ENCODE data around the gene TSR3.

The TSR3 gene

DNA sequence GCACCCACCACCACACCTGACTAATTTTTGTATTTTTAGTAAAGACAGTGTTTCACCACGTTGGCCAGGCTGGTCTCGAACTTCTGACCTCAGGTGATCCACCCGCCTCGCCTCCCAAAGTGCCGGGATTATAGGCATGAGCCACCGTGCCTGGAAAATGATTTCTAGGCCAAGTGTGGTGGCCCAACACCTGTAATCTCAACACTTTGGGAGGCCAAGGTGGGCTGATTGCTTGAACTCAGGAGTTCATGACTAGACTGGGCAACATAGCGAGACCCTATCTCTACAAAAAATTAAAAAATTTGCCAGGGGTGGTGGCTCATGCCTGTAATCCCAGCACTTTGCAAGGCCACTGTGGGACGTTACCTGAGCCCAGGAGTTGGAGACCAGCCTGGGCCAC lies 29.3 kb downstream of the TSR3 start:
- DNase-seq = no peak

DNA sequence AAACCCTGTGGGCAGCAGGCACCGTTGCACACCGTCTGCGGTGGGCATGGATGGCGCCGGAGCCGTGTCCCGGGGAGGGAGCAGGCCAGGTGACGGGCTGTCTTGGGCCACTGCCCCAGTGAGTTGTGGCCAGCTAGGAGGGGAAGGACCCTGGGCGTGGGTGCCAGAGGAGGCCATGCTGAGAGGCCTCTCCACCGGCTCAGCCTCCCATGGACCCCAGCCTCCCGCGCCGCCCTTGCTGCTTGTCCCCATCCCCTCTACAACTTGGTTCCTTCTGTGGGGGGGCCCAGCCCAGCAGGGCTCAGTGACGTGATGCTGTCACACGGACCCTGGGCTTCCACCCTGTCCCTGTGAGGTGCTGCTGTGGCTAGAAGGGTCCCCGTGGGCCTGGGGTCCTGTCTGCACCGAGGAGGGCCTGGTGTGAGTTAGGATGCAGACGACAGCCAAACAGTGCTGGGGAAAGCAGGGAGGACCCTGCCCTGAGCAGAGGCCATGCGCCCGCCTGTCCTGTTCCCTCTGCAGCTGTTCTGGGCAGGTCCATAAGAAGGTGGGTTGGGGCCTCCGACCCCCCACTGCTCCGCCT lies 30.9 kb downstream of the TSR3 start:
- DNase-seq = no peak

DNA sequence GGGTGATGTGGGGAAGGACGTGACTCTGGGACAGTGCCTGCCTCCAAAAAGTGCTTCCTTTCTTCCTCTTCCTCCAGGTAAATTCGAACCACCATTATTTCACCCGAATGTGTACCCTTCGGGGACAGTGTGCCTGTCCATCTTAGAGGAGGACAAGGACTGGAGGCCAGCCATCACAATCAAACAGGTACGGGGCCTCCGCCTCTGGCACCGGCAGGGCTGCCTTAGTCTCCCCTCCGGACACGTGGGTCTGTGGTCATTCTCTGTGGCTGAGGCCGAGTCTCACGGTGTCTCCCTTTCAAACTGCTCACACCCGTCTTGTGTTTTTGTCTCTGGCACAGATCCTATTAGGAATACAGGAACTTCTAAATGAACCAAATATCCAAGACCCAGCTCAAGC lies 31.6 kb downstream of the TSR3 start:
- DNase-seq = no peak

DNA sequence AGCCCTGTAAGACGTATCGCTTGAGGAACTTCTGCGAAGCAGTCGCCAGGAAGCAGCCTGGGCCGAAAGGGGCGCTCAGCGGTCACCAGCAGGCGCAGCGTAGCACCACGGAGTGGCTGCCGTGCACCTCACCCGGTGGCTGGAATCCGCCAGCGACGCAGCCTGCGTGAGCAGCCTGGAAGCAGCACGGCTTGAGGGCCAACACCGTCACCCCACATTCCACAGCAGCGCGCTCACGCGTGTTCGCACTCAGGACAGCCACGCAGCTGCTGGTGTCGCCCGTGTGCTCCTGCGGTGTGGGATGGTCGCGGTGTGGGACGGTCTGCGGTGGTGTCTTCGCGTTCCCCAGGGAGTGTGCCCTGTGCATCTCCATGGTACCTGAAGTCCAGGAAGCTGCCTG lies 32.6 kb downstream of the TSR3 start:
- DNase-seq = no peak

DNA sequence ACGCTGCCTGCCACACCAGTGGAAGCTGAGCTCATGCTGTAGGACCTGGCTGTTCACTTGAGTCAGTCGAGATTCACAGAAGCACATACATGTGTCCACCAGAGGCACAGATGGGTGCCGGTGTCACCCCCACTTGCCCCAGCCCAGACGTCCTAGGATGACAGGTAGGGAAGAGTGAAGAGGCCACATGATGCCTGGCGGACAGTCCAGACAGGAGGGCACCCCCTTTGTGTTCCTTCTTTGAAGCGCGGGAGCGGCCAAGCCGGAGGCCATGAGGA lies 33.5 kb downstream of the TSR3 start:
- DNase-seq = no peak

DNA sequence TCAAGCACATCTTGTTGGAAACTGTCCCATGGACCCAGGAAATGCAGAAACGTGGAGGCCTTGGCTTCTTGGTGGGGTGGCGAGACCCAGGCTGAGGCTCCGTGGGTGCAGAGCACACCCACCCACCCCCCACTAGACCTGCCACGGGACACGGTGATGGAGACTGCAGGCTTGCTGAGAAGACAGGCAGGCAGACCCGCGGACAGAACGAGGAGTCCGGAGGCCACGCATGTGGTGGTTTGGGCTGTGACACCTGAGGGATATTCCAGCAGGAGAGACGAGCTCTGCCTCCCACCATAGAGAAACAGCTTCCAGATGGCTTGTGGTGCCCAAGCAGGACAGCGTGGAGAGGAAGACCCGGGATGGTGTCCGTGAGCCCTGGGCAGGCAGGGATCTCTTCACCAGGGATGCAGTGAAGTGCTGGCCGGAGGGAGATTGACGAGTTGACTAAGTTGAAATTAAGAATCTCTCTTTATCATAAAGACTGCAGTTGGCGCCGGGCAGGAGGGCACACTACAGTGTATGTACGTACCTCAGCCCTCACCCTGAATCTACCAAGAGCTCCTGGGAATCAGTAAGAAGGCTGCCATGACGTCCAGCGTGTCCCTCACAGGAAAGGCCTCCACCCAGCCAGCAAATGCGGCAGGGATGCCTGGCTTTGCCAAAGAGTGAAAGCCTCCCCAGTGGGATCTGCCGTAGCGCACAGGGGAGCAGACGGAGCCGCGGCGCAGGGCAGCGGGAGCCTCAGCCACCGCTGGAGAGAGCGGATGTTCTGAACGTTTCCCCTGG lies 34.0 kb downstream of the TSR3 start:
- DNase-seq = no peak

DNA sequence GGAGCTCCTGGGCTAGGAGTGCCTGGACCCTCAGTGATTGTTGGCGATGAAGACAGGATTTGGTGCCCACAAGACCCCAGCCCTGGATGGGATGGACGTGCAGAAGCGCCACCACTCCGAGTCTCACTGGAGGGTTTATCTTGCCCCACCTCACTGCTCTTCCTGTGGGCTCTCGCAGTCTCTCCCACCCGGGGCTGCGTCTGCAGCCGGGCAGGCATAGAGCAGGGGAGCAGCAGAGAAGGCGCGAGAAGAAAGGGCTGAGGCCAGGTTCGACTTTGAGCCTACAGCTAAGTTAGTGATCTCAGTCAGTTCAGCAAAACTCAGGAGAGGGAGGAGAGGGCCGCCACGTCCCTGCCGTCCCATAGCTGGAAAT lies 35.7 kb downstream of the TSR3 start:
- DNase-seq = no peak

DNA sequence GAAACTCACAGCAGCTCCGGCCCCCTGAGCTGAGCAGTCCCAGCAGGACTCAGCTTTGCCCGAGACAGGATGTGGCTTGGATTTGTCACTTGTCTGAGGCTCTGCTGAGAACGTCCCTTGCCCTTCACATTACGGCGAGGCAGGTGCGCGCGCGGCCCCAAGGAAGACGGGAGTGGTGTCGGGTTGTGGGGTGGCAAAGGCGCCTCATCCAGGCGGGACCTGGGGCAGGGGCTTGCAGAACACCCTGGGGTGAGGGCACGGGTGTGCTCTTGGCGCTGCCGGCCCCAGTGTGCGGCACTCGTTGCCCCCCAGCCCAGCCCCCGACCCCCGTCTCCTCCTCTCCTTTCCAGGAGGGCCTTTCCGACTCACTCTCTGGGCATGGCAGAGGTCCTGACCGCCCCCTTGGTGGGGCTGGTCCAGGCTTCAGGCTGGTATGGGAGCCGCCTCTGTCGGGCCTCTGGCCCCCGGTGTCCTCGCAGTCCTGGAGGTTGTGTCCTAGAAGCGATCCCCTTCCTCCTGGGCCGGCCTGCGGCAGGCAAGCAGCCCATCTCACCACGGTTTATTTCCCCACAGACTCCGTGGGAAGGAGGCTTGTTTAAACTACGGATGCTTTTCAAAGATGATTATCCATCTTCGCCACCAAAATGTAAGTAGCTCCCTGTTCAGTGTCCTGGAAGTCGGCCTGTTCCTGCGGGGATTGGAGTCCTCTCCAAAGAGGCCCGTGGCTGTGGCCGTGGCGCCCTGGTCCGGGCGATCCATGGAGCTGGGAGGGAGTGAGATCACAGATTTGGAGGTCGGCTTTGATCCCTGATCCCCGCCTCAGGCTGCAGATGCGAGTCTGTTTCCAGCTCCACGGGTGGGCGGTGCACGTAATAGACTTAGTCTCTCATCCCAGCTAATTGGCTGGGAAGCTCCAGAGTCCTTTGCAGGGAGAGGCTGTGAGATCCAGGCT lies 36.3 kb downstream of the TSR3 start:
- no peak for DNase-seq

DNA sequence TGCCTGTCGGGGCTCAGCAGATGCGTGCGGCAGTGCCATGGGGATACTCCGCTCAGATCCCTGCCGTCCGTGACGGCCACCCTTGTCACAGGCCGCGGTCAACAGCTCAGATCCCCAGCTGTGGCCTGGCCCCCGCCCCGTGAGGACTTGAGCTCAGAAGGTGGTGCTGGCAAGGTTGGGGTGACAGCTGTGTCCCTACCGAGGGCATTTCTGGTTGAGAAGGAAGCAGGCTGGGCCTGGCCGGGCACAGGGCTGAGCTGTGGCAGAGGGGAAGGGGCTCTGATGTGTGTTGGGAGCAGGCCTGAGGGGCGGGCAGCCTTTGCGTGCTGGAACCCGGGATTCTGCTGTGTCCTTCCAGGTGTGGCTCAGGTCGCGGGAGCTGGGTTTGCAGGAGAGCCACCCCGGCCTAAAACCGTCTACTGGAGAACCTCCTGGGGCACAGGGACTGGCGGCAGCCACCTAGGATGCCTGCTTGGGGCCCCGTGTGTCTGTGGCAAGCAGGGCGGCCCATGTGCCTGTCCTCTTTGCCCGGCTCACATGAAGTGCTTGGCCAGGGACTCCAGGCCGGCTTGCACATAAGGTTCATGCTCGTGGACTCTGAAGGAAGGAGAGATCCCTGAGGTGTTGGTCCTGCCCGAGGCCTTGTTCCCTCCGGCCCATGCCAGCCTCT lies 37.1 kb downstream of the TSR3 start:
- no peak for DNase-seq

DNA sequence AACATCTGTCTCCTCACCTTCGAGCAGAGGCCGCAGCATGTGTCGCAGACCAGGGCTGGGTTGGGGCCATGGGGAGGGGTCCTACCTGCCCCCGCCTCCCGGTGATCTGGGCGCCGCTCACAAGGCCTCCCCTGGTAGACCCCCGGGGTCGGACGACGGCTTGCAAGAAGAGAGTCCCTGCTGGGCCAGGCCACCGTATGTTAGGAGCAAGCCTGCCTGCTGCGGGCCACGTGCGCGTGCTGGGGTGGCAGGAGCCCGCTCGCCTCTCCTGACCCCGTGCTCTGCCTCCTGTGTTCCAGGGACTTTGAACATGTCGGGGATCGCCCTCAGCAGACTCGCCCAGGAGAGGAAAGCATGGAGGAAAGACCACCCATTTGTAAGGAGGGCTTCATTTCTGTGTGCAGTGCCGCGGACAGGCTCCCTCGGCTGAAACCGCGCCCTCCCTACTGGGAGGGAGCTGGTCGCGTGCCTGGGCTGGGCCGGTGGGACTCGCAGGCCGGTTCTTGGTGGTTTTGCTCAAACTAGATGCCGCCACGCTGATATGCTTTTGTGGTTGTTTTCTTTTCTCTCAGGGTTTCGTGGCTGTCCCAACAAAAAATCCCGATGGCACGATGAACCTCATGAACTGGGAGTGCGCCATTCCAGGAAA lies 37.8 kb downstream of the TSR3 start:
- DNase-seq = no peak

DNA sequence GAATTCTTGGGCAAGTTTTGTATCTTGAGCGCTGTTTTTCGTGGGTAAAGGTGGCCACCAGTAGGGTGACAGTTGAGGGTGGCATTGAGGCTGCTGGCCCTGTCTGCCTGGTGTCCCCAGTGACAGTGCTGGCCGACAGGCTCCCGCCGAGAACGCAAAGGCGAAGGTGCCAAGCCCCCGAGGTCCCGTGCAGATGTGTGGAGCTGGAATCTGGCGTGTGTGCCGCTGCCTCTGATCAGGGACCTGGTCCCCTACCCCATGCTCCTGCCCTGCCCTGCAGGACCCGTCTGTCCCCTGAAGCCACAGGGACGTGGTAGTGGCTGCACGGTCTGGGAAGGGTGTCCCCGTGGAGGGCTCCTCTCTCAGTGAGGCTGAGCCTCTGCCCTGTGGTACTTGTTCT lies 38.8 kb downstream of the TSR3 start:
- DNase-seq = no peak

DNA sequence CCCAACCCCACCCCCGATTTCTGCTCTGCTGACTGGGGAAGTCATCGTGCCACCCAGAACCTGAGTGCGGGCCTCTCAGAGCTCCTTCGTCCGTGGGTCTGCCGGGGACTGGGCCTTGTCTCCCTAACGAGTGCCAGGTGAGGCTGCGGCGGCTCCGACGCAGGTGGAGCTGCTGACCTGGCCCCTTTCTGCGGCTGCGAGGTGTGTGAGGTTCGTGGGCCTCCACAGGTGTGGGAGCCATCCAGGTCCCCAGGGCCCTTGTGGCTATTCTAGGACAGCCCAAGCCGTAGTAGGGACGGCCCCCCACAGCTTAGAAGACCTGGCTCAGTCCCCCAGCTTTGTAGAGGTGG lies 39.2 kb downstream of the TSR3 start:
- DNase-seq = no peak

DNA sequence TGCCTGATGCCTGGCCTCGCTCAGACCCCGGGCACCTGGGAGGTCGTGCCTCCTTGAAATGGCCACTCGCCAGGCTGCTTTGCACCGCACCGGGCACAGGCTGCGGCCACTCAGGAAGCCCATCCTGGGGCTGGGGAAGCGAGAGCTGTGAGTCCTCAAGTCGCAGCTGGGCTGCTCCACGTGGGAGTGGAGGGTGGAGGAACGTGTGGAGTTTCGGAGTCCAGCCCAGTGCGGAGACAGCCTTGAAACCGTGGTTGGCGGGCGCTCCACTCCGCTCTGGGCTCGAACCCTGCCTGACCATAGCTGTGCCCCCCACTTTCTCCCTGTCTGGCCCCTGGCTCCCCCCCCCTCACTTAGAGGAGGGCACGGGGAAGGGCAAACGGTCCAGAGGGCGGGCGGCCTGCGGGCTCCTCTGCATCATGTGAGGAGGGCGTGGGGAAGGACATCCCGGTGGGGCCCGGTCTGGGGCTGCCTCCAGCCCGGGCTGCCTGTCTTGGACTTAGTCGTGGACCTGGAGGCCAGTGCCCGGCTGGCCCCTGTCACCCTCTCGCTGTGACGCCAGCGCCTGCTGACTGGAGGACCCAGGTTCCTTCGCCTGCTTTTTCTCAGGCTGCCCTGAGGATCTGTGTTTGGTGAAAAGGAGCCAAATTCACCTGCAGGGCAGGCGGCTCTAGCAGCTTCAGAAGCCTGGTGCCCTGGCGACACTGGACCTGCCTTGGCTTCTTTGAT lies 39.8 kb downstream of the TSR3 start:
- DNase-seq = peak; percentile 36 to 70 (median 54)

DNA sequence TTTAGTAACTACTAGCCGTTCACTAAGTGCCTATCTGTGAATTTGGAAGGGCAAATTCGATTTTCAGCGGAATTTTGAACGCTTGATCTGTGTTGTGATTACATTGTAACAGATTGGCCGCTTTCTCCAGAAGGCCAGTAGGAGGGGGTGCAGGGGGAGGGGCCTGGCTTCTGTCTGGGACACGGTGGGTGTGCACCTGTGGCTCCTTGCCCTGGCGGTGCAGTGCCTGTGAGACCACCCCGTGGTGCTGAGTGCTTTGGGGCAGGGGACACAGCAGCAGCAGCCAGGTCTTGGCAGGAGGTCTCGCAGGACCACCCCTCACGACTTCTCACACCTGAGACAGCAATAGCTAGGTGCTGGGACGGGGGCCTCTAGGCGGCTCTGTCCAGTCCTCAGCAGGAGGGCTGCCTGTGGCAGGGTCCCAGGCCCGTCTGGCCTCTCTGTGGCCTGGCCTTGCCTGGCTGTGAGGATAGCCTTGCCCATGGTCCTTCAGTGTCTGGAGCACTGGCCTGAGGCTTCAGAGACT lies 40.4 kb downstream of the TSR3 start:
- DNase-seq = no peak

DNA sequence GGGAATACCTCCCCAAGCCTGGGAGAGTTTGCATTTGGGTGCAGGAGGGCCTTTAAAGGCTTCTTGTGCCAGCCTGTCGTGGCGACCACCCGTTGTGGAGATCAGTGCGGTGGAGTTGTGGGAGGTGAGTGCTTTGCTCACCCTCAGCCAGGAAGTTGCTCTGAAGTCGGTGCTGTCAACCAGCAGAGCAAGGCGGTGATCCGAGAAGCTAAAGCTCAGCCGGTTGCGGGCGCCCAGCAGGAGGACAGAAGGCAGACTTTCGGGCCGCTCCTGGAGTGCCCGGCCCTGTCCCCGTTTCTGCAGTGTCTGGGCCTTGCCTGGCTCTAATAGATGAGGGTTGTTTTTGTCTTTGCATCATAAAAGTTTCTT lies 40.9 kb downstream of the TSR3 start:
- peak in 2 of 3 donors; percentile 31 to 42 for DNase-seq

DNA sequence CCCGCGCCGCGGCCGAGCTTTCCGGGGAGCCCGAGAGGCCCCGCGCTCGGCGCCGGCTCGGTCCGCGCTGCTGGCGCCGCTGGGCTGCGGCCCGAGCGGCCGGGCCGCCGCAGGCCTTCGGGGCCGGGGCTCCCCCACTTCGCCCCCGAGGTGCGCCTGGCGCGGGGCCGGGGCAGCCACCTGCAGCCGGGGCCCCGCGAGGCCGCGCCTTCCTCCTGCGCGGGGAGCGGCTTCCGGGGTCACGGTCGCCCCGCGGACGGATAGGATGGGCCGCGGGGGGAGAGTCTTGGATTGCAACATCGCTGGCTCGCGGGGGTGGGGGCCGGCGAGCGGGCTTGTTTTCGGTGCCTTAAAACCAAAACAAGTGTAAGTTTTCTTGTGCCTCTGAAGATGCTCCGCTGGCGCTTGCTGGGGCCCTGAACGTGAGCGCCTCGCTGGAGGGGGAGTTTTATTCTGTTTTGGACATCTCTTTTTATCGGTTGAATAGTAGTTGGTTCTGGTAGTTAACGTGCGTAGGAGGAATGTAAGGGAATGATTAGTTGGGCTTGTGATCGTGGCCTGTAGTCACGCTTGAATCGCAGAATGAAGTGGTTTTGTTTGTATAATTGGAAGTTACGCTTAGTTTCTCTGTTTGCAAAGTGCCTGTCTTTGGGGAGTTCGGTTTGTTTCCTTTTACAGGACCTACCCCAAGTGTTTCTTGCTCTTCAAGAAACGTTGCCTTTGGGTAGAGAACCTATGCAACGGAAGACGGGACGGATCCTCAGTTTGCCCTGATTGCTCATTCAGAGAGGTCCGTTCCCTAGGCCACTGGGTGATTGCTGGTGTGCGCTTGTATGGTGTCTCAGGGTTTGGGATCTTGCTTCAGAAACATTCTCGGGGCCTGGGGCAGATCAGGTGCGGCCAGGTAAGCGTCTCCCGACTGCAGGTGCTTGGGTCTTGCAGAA lies 41.5 kb downstream of the TSR3 start:
- peak; percentile 68 to 91 (median 83) for DNase-seq

DNA sequence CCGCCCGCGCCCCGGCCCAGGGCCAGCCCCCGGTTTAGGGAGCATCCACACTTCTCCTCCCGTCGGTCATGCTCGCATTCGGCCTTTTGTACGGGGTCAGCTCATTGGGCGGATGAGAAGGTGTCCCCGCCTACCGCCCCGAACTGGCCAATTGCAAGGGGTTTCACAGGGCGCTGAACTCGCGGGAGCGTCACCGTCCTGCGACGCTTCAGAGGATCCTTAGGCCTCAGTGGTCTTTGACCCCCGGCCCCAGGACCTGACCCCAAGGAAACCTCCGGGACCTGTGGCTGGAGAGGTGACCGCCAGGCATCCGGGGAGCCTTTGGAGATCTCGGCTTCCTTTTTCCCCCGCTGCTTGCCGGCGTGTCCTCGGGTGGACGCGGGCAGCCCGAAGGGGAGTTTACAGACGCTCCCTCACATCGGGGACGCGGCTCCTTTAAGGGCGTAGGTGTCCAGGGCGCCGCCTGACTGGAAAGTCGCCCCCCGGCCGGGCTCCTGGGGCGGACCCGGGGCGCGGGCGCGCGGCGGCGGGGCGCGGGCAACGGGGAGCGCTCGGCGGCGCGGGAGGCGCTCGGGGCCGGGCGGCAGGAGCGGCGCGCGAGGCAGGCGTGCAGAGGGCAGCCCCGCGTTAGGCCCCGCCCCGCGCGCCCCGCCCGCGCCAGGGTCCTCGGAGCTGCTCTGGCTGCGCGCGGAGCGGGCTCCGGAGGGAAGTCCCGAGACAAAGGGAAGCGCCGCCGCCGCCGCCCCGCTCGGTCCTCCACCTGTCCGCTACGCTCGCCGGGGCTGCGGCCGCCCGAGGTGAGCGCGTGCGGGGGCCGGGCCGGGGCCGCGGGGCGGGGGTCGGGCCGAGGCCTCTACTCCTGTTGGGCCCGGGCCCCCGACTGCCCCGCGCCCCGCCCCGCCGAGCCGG lies 42.4 kb downstream of the TSR3 start, which contains the start of gene UBE2I:
Gene UBE2I, plus strand, starts transcription at position 660 of the 909 bp plus-strand sequence. CDS start 4,395 bp downstream, outside the sequence.
- DNase-seq = peak; percentile 96 to 98 (median 97)

DNA sequence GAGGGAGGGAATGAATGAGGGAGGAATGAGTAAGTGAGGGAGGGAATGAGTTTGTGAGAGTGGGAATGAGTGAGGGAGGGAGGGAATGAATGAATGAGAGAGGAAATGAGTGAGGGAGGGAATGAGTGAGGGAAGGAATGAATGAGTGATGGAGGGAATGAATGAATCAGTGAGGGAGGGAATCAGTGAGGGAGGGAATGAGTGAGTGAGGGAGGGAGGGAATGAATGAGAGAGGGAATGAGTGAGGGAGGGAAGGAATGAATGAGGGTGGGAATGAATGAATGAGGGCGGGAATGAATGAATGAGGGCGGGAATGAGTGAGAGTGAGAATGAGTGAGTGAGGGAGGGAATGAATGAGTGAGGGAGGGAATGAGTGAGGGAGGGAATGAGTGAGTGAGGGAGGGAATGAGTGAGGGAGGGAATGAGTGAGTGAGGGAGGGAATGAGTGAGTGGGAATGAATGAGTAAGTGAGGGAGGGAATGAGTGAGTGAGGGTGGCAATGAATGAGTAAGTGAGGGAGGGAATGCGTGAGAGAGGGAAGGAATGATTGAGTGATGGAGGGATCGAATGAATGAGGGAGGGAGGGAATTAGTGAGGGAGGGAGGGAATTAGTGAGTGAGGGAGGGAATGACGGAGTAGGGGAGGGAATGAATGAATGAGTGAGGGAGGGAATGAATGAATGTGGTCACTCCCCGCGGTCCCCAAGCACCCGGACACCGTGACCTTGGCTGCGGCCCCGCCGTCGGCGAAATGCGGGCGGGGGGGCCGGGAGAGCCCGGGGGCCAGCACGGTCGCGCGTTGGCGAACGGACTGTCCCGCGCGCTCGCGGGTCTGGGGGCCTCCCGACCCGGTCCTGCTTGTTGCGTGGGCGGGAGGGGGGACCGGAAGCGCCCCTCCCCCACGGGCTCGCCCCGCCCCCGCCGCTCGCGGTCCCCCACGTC lies 43.4 kb downstream of the TSR3 start:
- DNase-seq = no peak
